Measurements from ENCODE around the gene STAC3. TPM values are rescaled to one million over a fixed set of nuclear protein-coding genes. Genes with fewer than 3 reads are reported as not detected.

Gene STAC3
- total RNA-seq, 1 donor from 2014 or later = 5.1 TPM

DNA sequence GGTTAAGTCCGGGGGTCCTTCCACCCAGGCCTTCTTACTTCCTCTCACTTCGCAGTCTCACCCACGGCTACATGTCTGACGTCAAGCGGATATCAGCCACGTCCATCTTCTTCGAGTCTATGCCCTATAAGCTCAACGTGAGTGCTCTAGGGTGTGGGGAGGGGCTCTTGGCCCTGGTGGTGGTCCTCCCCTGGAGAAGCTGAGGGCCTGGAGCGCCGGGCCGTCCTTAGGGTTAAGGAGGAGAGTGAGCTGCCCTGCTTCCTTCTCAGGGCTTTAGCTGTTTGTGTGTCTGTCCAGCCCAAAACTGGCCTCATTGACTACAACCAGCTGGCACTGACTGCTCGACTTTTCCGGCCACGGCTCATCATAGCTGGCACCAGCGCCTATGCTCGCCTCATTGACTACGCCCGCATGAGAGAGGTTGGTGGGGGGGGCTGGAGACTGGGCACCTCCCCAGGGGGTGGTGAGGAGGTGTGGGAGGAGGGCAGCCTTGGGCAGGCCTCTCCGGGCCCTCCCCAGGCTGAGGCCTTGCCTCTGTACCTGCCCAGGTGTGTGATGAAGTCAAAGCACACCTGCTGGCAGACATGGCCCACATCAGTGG lies 18.7 kb downstream of the STAC3 start:
- Histone ChIP-seq H3K36me3 (no peaks in the 10 kb centered on the region), H2AFZ (replicated peaks) (no peak overlapping the region), H3K4me3 (no peak overlapping the region), H3K4me2 (no peak overlapping the region), H3F3A (ENCODE audit: low read depth) (peaks cover 28% of the 10 kb centered on the region), H3K27ac (no peak overlapping the region), H3K9ac (no peak overlapping the region), H3K27me3 (peaks cover 48% of the 10 kb centered on the region), H4K20me1 (ENCODE audit: low read depth) (peaks cover 40% of the 10 kb centered on the region), H3K79me2 (ENCODE audit: low read depth) (peaks cover 17% of the 10 kb centered on the region), H3K4me1 (peaks cover 33% of the 10 kb centered on the region), H3K9me3 (ENCODE audit: low read depth) (no peaks in the 10 kb centered on the region)
- Mint-ChIP-seq H3K36me3 (peaks cover 22% of the 10 kb centered on the region), H3K4me3 (peak overlapping the region; percentile 27), H3K27me3 (ENCODE audit: insufficient read depth, low read depth) (peaks cover 29% of the 10 kb centered on the region), H3K27ac (no peak overlapping the region), H3K9me3 (no peaks in the 10 kb centered on the region), H3K4me1 (peaks cover 46% of the 10 kb centered on the region)
- TF ChIP-seq EZH2 (IDR thresholded peaks at IDR 0.05) (no peak), EZH2phosphoT487 (IDR thresholded peaks at IDR 0.05) (no peak)
- TF ChIP-seq, protein P1, sequence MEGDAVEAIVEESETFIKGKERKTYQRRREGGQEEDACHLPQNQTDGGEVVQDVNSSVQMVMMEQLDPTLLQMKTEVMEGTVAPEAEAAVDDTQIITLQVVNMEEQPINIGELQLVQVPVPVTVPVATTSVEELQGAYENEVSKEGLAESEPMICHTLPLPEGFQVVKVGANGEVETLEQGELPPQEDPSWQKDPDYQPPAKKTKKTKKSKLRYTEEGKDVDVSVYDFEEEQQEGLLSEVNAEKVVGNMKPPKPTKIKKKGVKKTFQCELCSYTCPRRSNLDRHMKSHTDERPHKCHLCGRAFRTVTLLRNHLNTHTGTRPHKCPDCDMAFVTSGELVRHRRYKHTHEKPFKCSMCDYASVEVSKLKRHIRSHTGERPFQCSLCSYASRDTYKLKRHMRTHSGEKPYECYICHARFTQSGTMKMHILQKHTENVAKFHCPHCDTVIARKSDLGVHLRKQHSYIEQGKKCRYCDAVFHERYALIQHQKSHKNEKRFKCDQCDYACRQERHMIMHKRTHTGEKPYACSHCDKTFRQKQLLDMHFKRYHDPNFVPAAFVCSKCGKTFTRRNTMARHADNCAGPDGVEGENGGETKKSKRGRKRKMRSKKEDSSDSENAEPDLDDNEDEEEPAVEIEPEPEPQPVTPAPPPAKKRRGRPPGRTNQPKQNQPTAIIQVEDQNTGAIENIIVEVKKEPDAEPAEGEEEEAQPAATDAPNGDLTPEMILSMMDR (IDR thresholded peaks at IDR 0.05) = no peak
- no peak for DNase-seq (ENCODE audit: low spot score)

DNA sequence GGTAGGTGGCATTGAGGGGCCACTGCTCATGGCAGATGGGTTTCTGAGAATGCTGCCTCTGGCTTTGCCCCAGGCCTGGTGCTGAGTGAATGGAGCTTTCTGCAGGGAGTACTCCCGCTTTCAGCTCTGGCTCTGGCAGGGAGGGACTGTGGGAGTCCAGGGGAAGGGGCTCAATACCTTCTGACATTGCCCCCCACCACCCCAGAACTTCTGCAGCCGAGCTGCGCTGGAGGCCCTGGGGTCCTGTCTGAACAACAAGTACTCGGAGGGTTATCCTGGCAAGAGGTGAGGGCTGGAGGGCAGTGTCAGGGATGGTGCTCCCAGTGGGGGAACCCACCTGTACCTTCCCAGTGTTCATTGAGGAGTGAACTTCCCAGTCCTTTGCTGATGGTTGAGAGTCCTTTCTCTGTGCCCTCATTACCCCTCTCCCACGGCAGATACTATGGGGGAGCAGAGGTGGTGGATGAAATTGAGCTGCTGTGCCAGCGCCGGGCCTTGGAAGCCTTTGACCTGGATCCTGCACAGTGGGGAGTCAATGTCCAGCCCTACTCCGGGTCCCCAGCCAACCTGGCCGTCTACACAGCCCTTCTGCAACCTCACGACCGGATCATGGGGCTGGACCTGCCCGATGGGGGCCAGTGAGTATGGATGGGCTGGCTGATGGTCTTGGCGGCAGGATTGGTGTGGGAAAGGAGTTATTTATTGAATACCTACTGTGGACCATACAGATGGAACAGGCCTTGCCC lies 19.5 kb downstream of the STAC3 start:
- peaks cover 17% of the 10 kb centered on the region for H3K79me2 ChIP-seq (ENCODE audit: low read depth)
- Mint-ChIP-seq H3K9me3 (no peaks in the 10 kb centered on the region), H3K4me1 (peaks cover 51% of the 10 kb centered on the region), H3K36me3 (peaks cover 22% of the 10 kb centered on the region), H3K4me3 (peak overlapping the region; percentile 97), H3K27ac (no peak overlapping the region), H3K27me3 (ENCODE audit: insufficient read depth, low read depth) (peaks cover 26% of the 10 kb centered on the region)
- no peak for DNase-seq (ENCODE audit: low spot score)
- H3K27me3 ChIP-seq = peaks cover 48% of the 10 kb centered on the region
- H3K9me3 ChIP-seq (ENCODE audit: low read depth) = no peaks in the 10 kb centered on the region
- peaks cover 32% of the 10 kb centered on the region for H3K4me1 ChIP-seq
- H3K9ac ChIP-seq = no peak overlapping the region
- no peaks in the 10 kb centered on the region for H3K36me3 ChIP-seq
- H3K27ac ChIP-seq = no peak overlapping the region
- no peak overlapping the region for H3K4me3 ChIP-seq
- no peak overlapping the region for H3K4me2 ChIP-seq
- peaks cover 34% of the 10 kb centered on the region for H4K20me1 ChIP-seq (ENCODE audit: low read depth)
- no peak overlapping the region for H2AFZ ChIP-seq (replicated peaks)
- TF ChIP-seq EZH2phosphoT487 (IDR thresholded peaks at IDR 0.05) = no peak
- TF ChIP-seq, protein P1 (IDR thresholded peaks at IDR 0.05) = no peak
- no peak for TF ChIP-seq EZH2 (IDR thresholded peaks at IDR 0.05)
- peaks cover 23% of the 10 kb centered on the region for H3F3A ChIP-seq (ENCODE audit: low read depth)

DNA sequence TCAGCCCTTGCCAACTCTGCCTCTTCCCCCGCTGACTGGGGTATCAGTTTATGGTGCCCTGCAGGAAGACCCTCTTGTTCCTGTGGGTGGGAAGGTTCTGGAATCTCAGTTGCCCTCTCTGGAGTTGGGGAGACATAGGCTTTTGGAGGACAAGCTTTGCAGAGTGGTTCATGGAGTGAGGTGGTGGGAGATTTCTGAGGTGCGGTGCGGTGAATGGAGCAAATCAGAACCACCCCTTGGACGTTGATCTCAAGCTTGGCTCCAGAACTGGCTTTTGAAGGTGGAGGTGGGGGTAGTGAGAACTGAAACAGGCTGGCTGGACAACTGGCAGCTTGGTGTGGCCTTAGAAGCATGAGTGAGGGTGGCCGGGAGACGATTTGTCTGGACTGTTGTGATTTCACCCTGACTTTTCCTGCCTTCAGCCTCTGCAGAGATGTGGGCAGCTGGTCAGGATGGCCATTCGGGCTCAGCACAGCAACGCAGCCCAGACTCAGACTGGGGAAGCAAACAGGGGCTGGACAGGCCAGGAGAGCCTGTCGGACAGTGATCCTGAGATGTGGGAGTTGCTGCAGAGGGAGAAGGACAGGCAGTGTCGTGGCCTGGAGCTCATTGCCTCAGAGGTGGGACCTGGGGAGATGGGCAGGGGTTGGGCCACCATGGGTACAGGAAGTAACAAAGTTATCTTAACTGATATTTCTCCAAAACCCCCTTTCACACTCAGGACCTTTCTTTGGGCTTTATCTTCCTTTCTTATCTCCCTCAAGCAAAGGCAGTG lies 20.4 kb downstream of the STAC3 start:
- no peak for DNase-seq (ENCODE audit: low spot score)
- peak overlapping the region; percentile 80 for H3K4me2 ChIP-seq
- peaks cover 33% of the 10 kb centered on the region for H4K20me1 ChIP-seq (ENCODE audit: low read depth)
- TF ChIP-seq, protein P1 (IDR thresholded peaks at IDR 0.05) = no peak
- TF ChIP-seq EZH2phosphoT487 (IDR thresholded peaks at IDR 0.05) (no peak), EZH2 (IDR thresholded peaks at IDR 0.05) (no peak)
- peaks cover 32% of the 10 kb centered on the region for H3K4me1 ChIP-seq
- H3K4me1 Mint-ChIP-seq = peaks cover 53% of the 10 kb centered on the region
- peak overlapping the region; percentile 97 for H3K4me3 Mint-ChIP-seq
- peak overlapping the region; percentile 62 for H3K4me3 ChIP-seq
- H3K27ac ChIP-seq = no peak overlapping the region
- peak overlapping the region; percentile 83 for H3K27ac Mint-ChIP-seq
- no peaks in the 10 kb centered on the region for H3K9me3 Mint-ChIP-seq
- H3K9me3 ChIP-seq (ENCODE audit: low read depth) = no peaks in the 10 kb centered on the region
- no peak overlapping the region for H2AFZ ChIP-seq (replicated peaks)
- H3F3A ChIP-seq (ENCODE audit: low read depth) = peaks cover 20% of the 10 kb centered on the region
- H3K27me3 Mint-ChIP-seq (ENCODE audit: insufficient read depth, low read depth) = peaks cover 30% of the 10 kb centered on the region
- H3K9ac ChIP-seq = peak overlapping the region; percentile 63
- peaks cover 17% of the 10 kb centered on the region for H3K79me2 ChIP-seq (ENCODE audit: low read depth)
- H3K36me3 ChIP-seq = no peaks in the 10 kb centered on the region
- H3K27me3 ChIP-seq = peaks cover 48% of the 10 kb centered on the region
- H3K36me3 Mint-ChIP-seq = peaks cover 22% of the 10 kb centered on the region

Measured in neural progenitor cell (in vitro differentiated cells).